Heart left ventricle (tissue), 13 donors: Measurements from ENCODE around the gene PARVG.

Experiments used
- POLR2A ChIP-seq, 2 donors: fragments of 450-650 bp; IDR thresholded peaks; one replicate each; pipeline ENCODE4 v1.6.1; 2017; ENCODE audit warnings: antibody characterized with exemption in 2 of 2, mild to moderate bottlenecking in 2 of 2, moderate library complexity in 2 of 2
- TF ChIP-seq, protein P1 (sequence below), 12 donors: fragments of 200-600 bp; sonication (generic) in 4 of 12; IDR thresholded peaks; one replicate each; pipeline versions ENCODE4 v1.5.0 to v1.8.0; 2018 to 2022; ENCODE audit warnings: antibody characterized with exemption in 12 of 12, mild to moderate bottlenecking in 5 of 12
- donor health status: ischemic (EF 13 %, LVEDD 7.1; RV severe dilation, severe dysfunction).
- donor health status: DM: no; HTN: yes; CAD: no.
- donor health status: DM: no; HTN: no; CAD: no.
- donor health status: ischemic (EF 25% LVEDD 6.9; RV normal size, moderate dysfunction).
- donor health status: ischemic (EF 25% LVEDD 5.7; RV mildly dilated, moderate dysfunction).
- donor health status: ischemic (EF 35%, LVEDD 5.7; RV mildly dilated, moderate dysfunction).
- donor health status: nonischemic (EF 11% LVEDD 7.7; RV severe dilation, severe dysfunction).
- donor health status: DM: yes; HTN: yes; CAD: no.
- donor health status: PGD.
- donor health status: ischemic (EF 29% LVEDD 5.4; RV normal size, mild dysfunction).
- donor health status: nonischemic (EF 23%, LVEDD 6.1; RV moderate dilation, normal function).

DNA sequence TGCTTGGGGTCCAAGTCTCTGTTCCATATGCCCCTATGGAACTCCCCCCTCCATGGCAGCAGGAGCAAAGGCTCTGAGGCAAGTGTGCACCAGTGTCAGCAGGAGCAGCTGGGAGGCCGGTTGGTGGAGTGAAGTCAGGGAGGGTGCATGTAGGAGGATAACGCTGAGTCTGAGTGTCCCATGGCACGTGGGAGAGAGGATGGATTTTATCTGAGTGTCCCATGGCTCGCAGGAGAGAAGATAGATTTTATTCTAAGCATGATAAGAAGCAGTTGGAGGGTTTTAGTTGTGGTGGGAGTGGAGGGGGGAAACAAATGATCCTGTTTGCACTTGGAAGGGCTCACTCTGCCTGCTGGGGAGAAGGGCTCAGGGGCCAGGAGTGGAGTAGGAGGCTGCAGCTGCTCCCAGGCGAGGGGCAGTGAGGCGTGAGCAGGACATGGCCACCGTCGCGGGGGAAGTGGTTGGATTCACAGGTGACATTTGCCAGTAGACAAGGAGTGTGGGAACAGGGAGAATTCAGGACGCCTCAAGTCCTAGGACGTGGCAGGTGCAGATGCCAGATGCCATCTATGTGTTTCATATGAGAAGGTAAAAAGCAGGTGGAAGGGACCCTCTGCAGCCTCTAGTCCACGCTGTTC lies 33.6 kb upstream of the PARVG start:
- TF ChIP-seq, protein P1, sequence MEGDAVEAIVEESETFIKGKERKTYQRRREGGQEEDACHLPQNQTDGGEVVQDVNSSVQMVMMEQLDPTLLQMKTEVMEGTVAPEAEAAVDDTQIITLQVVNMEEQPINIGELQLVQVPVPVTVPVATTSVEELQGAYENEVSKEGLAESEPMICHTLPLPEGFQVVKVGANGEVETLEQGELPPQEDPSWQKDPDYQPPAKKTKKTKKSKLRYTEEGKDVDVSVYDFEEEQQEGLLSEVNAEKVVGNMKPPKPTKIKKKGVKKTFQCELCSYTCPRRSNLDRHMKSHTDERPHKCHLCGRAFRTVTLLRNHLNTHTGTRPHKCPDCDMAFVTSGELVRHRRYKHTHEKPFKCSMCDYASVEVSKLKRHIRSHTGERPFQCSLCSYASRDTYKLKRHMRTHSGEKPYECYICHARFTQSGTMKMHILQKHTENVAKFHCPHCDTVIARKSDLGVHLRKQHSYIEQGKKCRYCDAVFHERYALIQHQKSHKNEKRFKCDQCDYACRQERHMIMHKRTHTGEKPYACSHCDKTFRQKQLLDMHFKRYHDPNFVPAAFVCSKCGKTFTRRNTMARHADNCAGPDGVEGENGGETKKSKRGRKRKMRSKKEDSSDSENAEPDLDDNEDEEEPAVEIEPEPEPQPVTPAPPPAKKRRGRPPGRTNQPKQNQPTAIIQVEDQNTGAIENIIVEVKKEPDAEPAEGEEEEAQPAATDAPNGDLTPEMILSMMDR (IDR thresholded peaks at IDR 0.05), result no peak
- TF ChIP-seq POLR2A (IDR thresholded peaks at IDR 0.05), result no peak
